Upper lobe of left lung (tissue), 6 donors: ENCODE results near the gene TAS1R3. TPM values are rescaled to one million over a fixed set of nuclear protein-coding genes. Genes with fewer than 3 reads are reported as not detected.

Experiments used
- ATAC-seq, 2 donors: fragments of 200-7000 bp; cut with Tn5 transposase; one replicate each; pipeline ENCODE4 v1.9.1; 2022; ENCODE audit warnings: mild to moderate bottlenecking in 2 of 2, moderate library complexity in 2 of 2; ENCODE audit not compliant: low FRiP score in 2 of 2
- DNase-seq, 2 donors: peaks; one replicate each; pipeline ENCODE4 v3.0.0-alpha.2; 2019 to 2020
- H3K27ac ChIP-seq, 4 donors: fragments of 200-600 bp; sonication (generic); one replicate each; pipeline ENCODE4 v1.5.1; 2016 to 2019
- H3K27me3 ChIP-seq, 4 donors: fragments of 200-600 bp; sonication (generic); one replicate each; pipeline ENCODE4 v1.5.1; 2017 to 2019
- H3K36me3 ChIP-seq, 4 donors: fragments of 200-600 bp; sonication (generic); one replicate each; pipeline ENCODE4 v1.5.1; 2016 to 2019
- H3K4me1 ChIP-seq, 4 donors: fragments of 200-600 bp; sonication (generic); one replicate each; pipeline ENCODE4 v1.5.1; 2018 to 2019
- H3K4me3 ChIP-seq, 4 donors: fragments of 200-600 bp; sonication (generic); one replicate each; pipeline ENCODE4 v1.5.1; 2017 to 2019; ENCODE audit warnings: mild to moderate bottlenecking in 2 of 4, moderate library complexity in 1 of 4
- H3K9me3 ChIP-seq, 4 donors: fragments of 200-600 bp; sonication (generic); one replicate each; pipeline ENCODE4 v1.5.1; 2018 to 2019
- EP300 ChIP-seq, 4 donors: sonication (generic); formaldehyde crosslinking; IDR thresholded peaks; one replicate each; pipeline ENCODE4 v1.5.1; 2017; ENCODE audit warnings: antibody characterized with exemption in 4 of 4, control low read depth in 2 of 4
- POLR2A ChIP-seq, 4 donors: fragments of 450-650 bp; IDR thresholded peaks; one replicate each; pipeline ENCODE4 v1.5.1; 2016 to 2017; ENCODE audit warnings: antibody characterized with exemption in 4 of 4, mild to moderate bottlenecking in 2 of 4
- POLR2AphosphoS5 ChIP-seq, 2 donors: sonication (generic); formaldehyde crosslinking; IDR thresholded peaks; one replicate each; pipeline ENCODE4 v1.5.1; 2017; ENCODE audit warnings: antibody characterized with exemption in 2 of 2
- WGBS, 2 donors: methylation state at CpG; one replicate each; pipeline ENCODE4 v1.1.5; 2017 to 2018; 5-methylcytosine and 5-hydroxymethylcytosine counted together
- total RNA-seq, 6 donors: library from RNA; depleted of rRNA in 4 of 6; stranded (reverse); fragments of >200 nt in 4 of 6; gene quantifications; one replicate each; pipeline versions ENCODE4 v1.1.0 to v1.2.1, GENCODE V29; 2016 to 2021
- TF ChIP-seq, protein P1 (sequence below), 6 experiments: fragments of 450-650 bp in 4 of 6; fragments of 200-600 bp in 2 of 6; sonication (generic) in 2 of 6; IDR thresholded peaks; one replicate each; pipeline ENCODE4 v1.5.1; 2016 to 2019; ENCODE audit warnings: antibody characterized with exemption in 6 of 6
- donor health status: DM: no; HTN: no; CAD: no; lungs with moderate emphysema.
- donor health status: DM: no; HTN: yes; CAD: no; lungs with severe emphysema.

Gene TAS1R3
- total RNA-seq, 6 donors from 2014 or later, result 0.22 to 1.0 (median 0.79) TPM

DNA sequence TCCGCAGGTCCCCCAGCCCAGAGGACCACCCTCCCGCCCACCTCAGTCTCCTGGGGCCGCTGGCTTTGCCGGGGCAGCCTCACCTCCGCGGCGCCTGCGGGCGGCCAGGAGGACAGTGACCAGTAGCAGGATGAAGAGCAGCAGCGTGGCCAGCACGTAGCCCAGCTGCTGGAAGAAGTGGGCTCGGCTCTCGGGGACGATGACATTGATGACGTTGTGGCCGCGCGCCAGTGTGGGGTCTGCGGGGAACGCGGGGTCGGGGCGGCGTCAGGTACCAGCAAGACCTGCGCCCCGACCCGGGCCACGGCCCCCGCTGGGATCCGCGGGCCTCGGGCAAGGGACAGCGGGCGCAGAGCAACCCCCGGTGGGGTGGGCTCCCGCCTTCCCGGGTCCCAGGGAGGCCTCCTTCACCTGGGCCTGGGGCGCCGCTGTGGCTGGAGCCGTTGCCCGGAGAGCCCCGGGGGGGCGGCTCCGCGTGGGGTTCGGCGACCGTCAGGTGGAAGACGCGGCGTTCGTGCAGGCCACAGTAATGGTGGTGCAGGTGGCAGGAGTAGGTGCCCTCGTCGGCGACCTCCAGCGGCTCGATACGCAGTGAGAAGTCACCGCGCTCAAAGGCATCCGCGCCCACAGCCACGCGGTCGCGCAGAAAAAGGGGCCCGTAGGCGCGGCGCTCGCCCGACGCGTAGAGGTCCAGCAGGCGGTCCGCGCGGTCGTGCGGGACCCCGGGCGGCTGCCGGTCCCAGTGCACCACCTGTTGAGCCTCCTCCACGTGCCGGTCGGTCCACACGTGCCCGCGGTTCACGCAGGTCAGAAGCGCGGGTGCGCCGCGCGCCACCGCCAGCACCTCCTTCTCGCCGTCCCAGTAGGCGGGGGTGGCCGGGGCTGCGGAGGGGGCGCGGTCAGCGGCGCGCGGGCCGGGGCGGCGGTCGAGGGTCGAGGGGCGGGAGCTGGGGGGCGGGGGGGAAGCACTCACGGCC lies 23.5 kb downstream of the TAS1R3 start:
- ATAC-seq, result no peak

DNA sequence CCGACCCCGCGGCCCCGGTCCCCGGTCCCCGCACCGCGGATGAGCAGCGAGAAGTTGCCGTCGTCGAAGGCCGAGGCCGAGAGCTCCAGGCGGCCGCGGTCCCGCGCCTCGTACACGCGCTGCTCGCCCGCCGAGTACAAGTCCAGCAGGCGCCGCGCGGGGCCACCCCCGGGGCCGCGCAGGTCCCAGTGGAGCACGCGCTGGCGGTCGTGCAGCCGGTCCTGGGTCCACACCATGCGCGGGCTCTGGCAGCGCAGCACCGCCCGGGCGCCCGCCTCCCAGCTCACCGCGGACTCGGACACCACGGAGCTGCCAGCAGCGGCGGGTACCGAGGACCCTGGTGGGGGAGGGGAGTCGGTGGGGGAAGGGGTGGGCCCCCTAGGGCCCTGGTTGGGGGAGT lies 24.3 kb downstream of the TAS1R3 start:
- peaks cover 0 to 6% (median 0%) of the 10 kb centered on the region in 4 donors for H3K36me3 ChIP-seq
- H3K4me3 ChIP-seq, result peak overlapping the region in 3 of 4 donors; percentile 9 to 30 (median 29)
- ATAC-seq (no peak), DNase-seq (peak in 1 of 2 donors; percentile 91)
- peaks cover 31 to 69% (median 63%) of the 10 kb centered on the region in 4 donors for H3K4me1 ChIP-seq
- H3K9me3 ChIP-seq, result no peaks in the 10 kb centered on the region
- peak overlapping the region in 2 of 4 donors; percentile 42 to 81 for H3K27ac ChIP-seq
- 13% methylated on average over 17 of the region's 52 CpGs; no CpG with 5 or more reads in 1 of the 2 donors for WGBS, 2 donors
- TF ChIP-seq, protein P1, sequence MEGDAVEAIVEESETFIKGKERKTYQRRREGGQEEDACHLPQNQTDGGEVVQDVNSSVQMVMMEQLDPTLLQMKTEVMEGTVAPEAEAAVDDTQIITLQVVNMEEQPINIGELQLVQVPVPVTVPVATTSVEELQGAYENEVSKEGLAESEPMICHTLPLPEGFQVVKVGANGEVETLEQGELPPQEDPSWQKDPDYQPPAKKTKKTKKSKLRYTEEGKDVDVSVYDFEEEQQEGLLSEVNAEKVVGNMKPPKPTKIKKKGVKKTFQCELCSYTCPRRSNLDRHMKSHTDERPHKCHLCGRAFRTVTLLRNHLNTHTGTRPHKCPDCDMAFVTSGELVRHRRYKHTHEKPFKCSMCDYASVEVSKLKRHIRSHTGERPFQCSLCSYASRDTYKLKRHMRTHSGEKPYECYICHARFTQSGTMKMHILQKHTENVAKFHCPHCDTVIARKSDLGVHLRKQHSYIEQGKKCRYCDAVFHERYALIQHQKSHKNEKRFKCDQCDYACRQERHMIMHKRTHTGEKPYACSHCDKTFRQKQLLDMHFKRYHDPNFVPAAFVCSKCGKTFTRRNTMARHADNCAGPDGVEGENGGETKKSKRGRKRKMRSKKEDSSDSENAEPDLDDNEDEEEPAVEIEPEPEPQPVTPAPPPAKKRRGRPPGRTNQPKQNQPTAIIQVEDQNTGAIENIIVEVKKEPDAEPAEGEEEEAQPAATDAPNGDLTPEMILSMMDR (IDR thresholded peaks at IDR 0.05), result no peak
- TF ChIP-seq POLR2AphosphoS5 (IDR thresholded peaks at IDR 0.05) (no peak), POLR2A (IDR thresholded peaks at IDR 0.05) (no peak), EP300 (IDR thresholded peaks at IDR 0.05) (no peak)
- peaks cover 2 to 54% (median 29%) of the 10 kb centered on the region in 4 donors for H3K27me3 ChIP-seq

More for the DNA sequence above, 23.5 kb downstream of the TAS1R3 start:
- Histone ChIP-seq H3K9me3 (no peaks in the 10 kb centered on the region), H3K27me3 (peaks cover 2 to 54% (median 29%) of the 10 kb centered on the region in 4 donors), H3K4me3 (peak overlapping the region in 3 of 4 donors; percentile 9 to 30 (median 29)), H3K36me3 (peaks cover 0 to 6% (median 0%) of the 10 kb centered on the region in 4 donors), H3K27ac (peak overlapping the region in 1 of 4 donors; percentile 48), H3K4me1 (peaks cover 30 to 69% (median 57%) of the 10 kb centered on the region in 4 donors)
- peak in 1 of 2 donors; percentile 87 for DNase-seq
- peak in 1 of 4 donors; percentile 5 for TF ChIP-seq POLR2A (IDR thresholded peaks at IDR 0.05)
- no peak for TF ChIP-seq EP300 (IDR thresholded peaks at IDR 0.05)
- no peak for TF ChIP-seq POLR2AphosphoS5 (IDR thresholded peaks at IDR 0.05)
- 42 to 54% methylated on average over 37 to 89 of the region's 116 CpGs for WGBS, 2 donors

DNA sequence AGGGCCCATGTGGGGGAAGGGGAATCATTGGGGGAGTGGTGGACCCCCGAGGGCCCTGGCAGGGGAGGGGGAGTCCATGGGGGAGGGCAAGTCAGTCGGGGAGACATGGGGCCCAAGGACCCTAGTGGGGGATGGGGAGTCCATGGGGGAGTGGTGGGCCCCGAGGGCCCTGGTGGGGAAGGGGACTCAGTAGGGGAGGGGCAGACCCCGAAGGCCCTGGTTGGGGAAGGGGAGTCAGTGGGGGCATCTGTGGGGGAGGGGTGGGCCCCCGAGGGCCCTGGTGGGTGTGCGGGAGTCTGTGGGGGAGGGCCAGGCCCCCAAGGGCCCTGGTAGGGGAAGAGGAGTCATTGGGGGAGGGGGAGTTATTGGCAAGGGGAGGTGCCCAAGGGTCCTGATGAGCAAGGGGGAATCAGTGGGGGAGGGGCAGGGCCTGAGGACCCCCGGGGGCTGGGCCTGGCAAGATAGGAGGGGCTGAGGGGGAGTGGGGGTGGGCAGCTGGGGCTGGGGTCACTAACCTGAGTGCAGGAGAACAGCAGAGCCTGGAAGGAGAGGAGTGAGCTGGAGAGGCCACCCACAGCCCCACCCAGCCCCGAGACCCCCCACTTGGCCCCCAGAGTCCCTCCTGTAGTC lies 25.2 kb downstream of the TAS1R3 start:
- H3K36me3 ChIP-seq, result peaks cover 0 to 6% (median 0%) of the 10 kb centered on the region in 4 donors

DNA sequence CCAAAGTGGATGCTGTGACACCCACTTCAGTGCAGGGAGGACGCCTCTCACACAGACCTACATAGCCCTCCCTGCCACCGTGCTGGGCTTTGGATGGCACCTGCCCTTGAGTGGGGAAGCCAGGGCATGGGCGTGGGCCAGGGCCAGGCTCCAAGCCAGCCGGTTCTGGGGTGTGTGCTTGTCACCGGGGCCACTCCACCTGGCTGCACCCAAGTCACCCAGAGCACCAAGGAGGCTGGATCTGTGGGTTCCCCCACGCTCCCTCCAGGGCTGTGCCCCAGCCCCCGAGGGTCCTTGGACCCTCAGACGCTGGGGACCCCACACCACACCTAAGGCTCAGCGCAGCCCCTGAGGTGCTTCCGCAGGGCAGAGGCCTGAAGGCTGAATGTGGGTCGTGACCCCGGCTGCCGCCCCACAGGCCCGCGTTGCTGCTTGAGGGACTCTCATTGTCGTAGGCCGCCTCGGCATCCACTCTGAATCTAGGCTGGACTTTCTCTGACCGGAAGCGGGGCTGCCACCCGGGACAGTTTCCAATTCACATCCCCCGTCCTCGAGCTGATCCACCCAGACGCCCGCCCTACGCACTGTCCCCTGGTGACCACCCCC lies 25.8 kb downstream of the TAS1R3 start:
- H3K27ac ChIP-seq, result peak overlapping the region; percentile 76 to 85 (median 83)
- peaks cover 0 to 6% (median 0%) of the 10 kb centered on the region in 4 donors for H3K36me3 ChIP-seq
- ATAC-seq (peak in 1 of 2 donors; percentile 12), DNase-seq (peak in 1 of 2 donors; percentile 83)
- H3K9me3 ChIP-seq, result no peaks in the 10 kb centered on the region
- 9 to 33% methylated on average over 8 to 24 of the region's 26 CpGs for WGBS, 2 donors
- peak overlapping the region; percentile 22 to 53 (median 44) for H3K4me3 ChIP-seq
- H3K4me1 ChIP-seq, result peaks cover 41 to 72% (median 62%) of the 10 kb centered on the region in 4 donors
- TF ChIP-seq POLR2AphosphoS5 (IDR thresholded peaks at IDR 0.05) (no peak), EP300 (IDR thresholded peaks at IDR 0.05) (no peak), POLR2A (IDR thresholded peaks at IDR 0.05) (no peak)
- TF ChIP-seq, protein P1 (IDR thresholded peaks at IDR 0.05), result no peak
- H3K27me3 ChIP-seq, result peaks cover 2 to 54% (median 29%) of the 10 kb centered on the region in 4 donors

More for the DNA sequence above, 25.2 kb downstream of the TAS1R3 start:
- Histone ChIP-seq H3K4me1 (peaks cover 40 to 74% (median 65%) of the 10 kb centered on the region in 4 donors), H3K4me3 (peak overlapping the region in 3 of 4 donors; percentile 38 to 53 (median 51)), H3K27me3 (peaks cover 2 to 54% (median 29%) of the 10 kb centered on the region in 4 donors), H3K9me3 (no peaks in the 10 kb centered on the region), H3K27ac (peak overlapping the region; percentile 76 to 85 (median 83))
- ATAC-seq (no peak), DNase-seq (no peak)
- 44 to 60% methylated on average over 1 to 5 of the region's 8 CpGs for WGBS, 2 donors
- TF ChIP-seq EP300 (IDR thresholded peaks at IDR 0.05) (no peak), POLR2A (IDR thresholded peaks at IDR 0.05) (no peak), POLR2AphosphoS5 (IDR thresholded peaks at IDR 0.05) (no peak)
- TF ChIP-seq, protein P1 (IDR thresholded peaks at IDR 0.05), result no peak
